Measurements from ENCODE around the gene GPR62.

GPR62 gene

GRCh38 chr3:51945926-51946705, 9.1 kb upstream of the GPR62 start:
- no peak overlapping the region for H3K4me3 ChIP-seq (ENCODE audit: low read depth, low read length)
- DNase-seq (ENCODE audit: low read depth): no peak
- no peak for TF ChIP-seq CTCF (IDR thresholded peaks at IDR 0.05; ENCODE audit: low read depth, low read length)
- TF ChIP-seq, protein P1, sequence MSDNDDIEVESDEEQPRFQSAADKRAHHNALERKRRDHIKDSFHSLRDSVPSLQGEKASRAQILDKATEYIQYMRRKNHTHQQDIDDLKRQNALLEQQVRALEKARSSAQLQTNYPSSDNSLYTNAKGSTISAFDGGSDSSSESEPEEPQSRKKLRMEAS (IDR thresholded peaks at IDR 0.05; ENCODE audit: low read depth, low read length): no peak
- TF ChIP-seq POLR2A (IDR thresholded peaks at IDR 0.05; ENCODE audit: extremely low read depth, insufficient read length): no peak
- TF ChIP-seq MYC (IDR thresholded peaks at IDR 0.05; ENCODE audit: low read depth, low read length): no peak

DNA sequence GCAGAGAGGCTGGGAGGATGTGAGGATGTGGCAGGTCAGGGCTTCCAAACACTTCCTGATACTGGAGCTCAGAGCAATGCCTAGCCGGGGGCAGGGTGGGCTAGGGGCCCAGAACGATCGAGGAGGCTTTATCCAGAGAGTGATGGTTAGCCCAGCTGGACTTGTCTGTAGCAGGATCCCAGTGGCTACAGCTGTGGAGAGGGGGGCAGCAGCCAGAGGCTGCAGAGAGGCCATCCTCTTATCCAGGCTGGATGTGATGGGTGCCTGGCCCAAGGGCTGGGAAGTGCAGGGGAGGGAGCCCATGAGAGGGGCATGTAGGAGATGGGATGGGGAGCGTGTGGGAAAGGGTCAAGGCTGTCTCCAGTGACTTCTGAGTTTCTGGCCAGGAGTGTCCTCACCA, 8.4 kb upstream of the GPR62 start:
- H3K4me3 ChIP-seq (ENCODE audit: low read depth, low read length): no peak overlapping the region
- TF ChIP-seq, protein P1 (IDR thresholded peaks at IDR 0.05; ENCODE audit: low read depth, low read length): no peak
- no peak for TF ChIP-seq CTCF (IDR thresholded peaks at IDR 0.05; ENCODE audit: low read depth, low read length)
- no peak for TF ChIP-seq MYC (IDR thresholded peaks at IDR 0.05; ENCODE audit: low read depth, low read length)
- no peak for TF ChIP-seq POLR2A (IDR thresholded peaks at IDR 0.05; ENCODE audit: extremely low read depth, insufficient read length)
- no peak for DNase-seq (ENCODE audit: low read depth)

- no peak for DNase-seq (ENCODE audit: low read depth)
- TF ChIP-seq MYC (IDR thresholded peaks at IDR 0.05; ENCODE audit: low read depth, low read length): no peak
- TF ChIP-seq CTCF (IDR thresholded peaks at IDR 0.05; ENCODE audit: low read depth, low read length): no peak
- no peak for TF ChIP-seq POLR2A (IDR thresholded peaks at IDR 0.05; ENCODE audit: extremely low read depth, insufficient read length)
- TF ChIP-seq, protein P1 (IDR thresholded peaks at IDR 0.05; ENCODE audit: low read depth, low read length): no peak
- no peak overlapping the region for H3K4me3 ChIP-seq (ENCODE audit: low read depth, low read length)
These were observed 7.8 kb upstream of the GPR62 start for GRCh38 chr3:51947215-51947900.

- no peak overlapping the region for H3K4me3 ChIP-seq (ENCODE audit: low read depth, low read length)
- TF ChIP-seq CTCF (IDR thresholded peaks at IDR 0.05; ENCODE audit: low read depth, low read length): no peak
- no peak for TF ChIP-seq POLR2A (IDR thresholded peaks at IDR 0.05; ENCODE audit: extremely low read depth, insufficient read length)
- TF ChIP-seq MYC (IDR thresholded peaks at IDR 0.05; ENCODE audit: low read depth, low read length): no peak
- TF ChIP-seq, protein P1 (IDR thresholded peaks at IDR 0.05; ENCODE audit: low read depth, low read length): no peak
- no peak for DNase-seq (ENCODE audit: low read depth)
These were observed 7.1 kb upstream of the GPR62 start for GRCh38 chr3:51948016-51948580.

DNA sequence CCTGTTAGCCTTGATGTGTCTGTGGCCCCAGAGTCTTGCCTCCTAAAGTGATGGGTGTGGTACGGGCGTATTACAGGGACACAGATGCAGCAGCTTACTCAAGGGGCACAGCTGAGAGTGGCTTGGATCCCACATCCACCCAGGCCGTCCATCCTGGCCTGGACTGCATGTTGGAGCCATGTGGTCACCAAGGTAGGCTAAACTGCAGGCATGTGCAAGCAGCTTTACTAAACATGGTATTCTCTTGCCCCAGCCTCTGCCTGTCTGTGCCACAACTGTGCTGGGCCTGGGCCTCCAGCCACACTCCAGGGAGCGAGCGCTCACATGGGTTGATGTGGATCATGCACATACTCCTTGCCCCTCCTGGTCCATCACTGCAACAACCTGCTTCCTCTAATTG, 6.1 kb upstream of the GPR62 start:
- TF ChIP-seq CTCF (IDR thresholded peaks at IDR 0.05; ENCODE audit: low read depth, low read length) (no peak), POLR2A (IDR thresholded peaks at IDR 0.05; ENCODE audit: extremely low read depth, insufficient read length) (no peak), MYC (IDR thresholded peaks at IDR 0.05; ENCODE audit: low read depth, low read length) (no peak)
- TF ChIP-seq, protein P1 (IDR thresholded peaks at IDR 0.05; ENCODE audit: low read depth, low read length): no peak
- DNase-seq (ENCODE audit: low read depth): no peak
- no peak overlapping the region for H3K4me3 ChIP-seq (ENCODE audit: low read depth, low read length)
